Activated CD4-positive, CD25-positive, alpha-beta regulatory T cell (primary cell): ENCODE data around the gene NLRP4.

Source experiments
- DNase-seq, 4 experiments: peaks; one replicate each; lab custom pipeline; 2025; lab: John Stamatoyannopoulos, UW

The NLRP4 gene

GRCh38 chr19:55836340-55836739, at the start of gene NLRP4:
Gene NLRP4 (plus strand): TSS chr19:55836540. CDS start chr19:55852081, 15,541 bp downstream.
- DNase-seq = no peak

GRCh38 chr19:55795021-55795420, 41.3 kb upstream of the NLRP4 start:
- DNase-seq = no peak

- no peak for DNase-seq
Measured at GRCh38 chr19:55801416-55801815, 34.9 kb upstream of the NLRP4 start.

- DNase-seq = no peak
Measured at GRCh38 chr19:55802281-55802680, 34.1 kb upstream of the NLRP4 start.

GRCh38 chr19:55809381-55810058, 26.8 kb upstream of the NLRP4 start:
- no peak for DNase-seq

- no peak for DNase-seq
Measured at GRCh38 chr19:55811340-55811739, 25.0 kb upstream of the NLRP4 start.

GRCh38 chr19:55812449-55812848, 23.9 kb upstream of the NLRP4 start:
- no peak for DNase-seq

- no peak for DNase-seq
Measured at GRCh38 chr19:55813906-55814305, 22.4 kb upstream of the NLRP4 start.

- no peak for DNase-seq
Measured at GRCh38 chr19:55820037-55820436, 16.3 kb upstream of the NLRP4 start.

- DNase-seq = no peak
Measured at GRCh38 chr19:55830656-55831055, 5.7 kb upstream of the NLRP4 start.

- DNase-seq = no peak
Measured at GRCh38 chr19:55831846-55832245, 4.5 kb upstream of the NLRP4 start, which contains the start of gene NLRP11. Gene NLRP11 (minus strand): TSS chr19:55831999. CDS start chr19:55818174, 13,825 bp downstream.

GRCh38 chr19:55832676-55833075, 3.7 kb upstream of the NLRP4 start:
- DNase-seq = no peak

GRCh38 chr19:55838251-55838650, 1.9 kb downstream of the NLRP4 start:
- no peak for DNase-seq

GRCh38 chr19:55838906-55839305, 2.6 kb downstream of the NLRP4 start:
- no peak for DNase-seq

- DNase-seq = no peak
Measured at GRCh38 chr19:55855160-55855559, 18.8 kb downstream of the NLRP4 start.

- no peak for DNase-seq
Measured at GRCh38 chr19:55857149-55857548, 20.8 kb downstream of the NLRP4 start.

GRCh38 chr19:55857974-55858373, 21.6 kb downstream of the NLRP4 start:
- no peak for DNase-seq

GRCh38 chr19:55858401-55858800, 22.1 kb downstream of the NLRP4 start:
- DNase-seq = no peak

GRCh38 chr19:55858969-55859368, 22.6 kb downstream of the NLRP4 start:
- no peak for DNase-seq

- DNase-seq = no peak
Measured at GRCh38 chr19:55866521-55866920, 30.2 kb downstream of the NLRP4 start.

- DNase-seq = no peak
Measured at GRCh38 chr19:55867101-55867500, 30.8 kb downstream of the NLRP4 start.

GRCh38 chr19:55870736-55871135, 34.4 kb downstream of the NLRP4 start:
- DNase-seq = no peak

GRCh38 chr19:55877211-55877610, 40.9 kb downstream of the NLRP4 start:
- DNase-seq = no peak

GRCh38 chr19:55882626-55883025, 46.3 kb downstream of the NLRP4 start:
- DNase-seq = no peak
